ENCODE data around the gene ROR2. TPM values are rescaled to one million over a fixed set of nuclear protein-coding genes. Genes with fewer than 3 reads are reported as not detected.
A peak's percentile ranks its signal among the peaks of the same experiment; 100 is the strongest.

The ROR2 gene
- polyA plus RNA-seq, 3 donors: not detected

- no peaks in the 10 kb centered on the region for H3K79me2 ChIP-seq (ENCODE audit: insufficient read depth, low read length)
- no peak overlapping the region for H3K27ac ChIP-seq (ENCODE audit: low read depth in 1 of 2, low read length in 2 of 2)
- H3K9me3 ChIP-seq (replicated peaks in 1 of 2; ENCODE audit: control insufficient read depth in 1 of 2, insufficient read depth in 1 of 2, low read length in 2 of 2): no peaks in the 10 kb centered on the region
- no peak overlapping the region for H3K4me2 ChIP-seq (replicated peaks; ENCODE audit: extremely low read depth, low read length, poor library complexity, severe bottlenecking)
- peaks cover 2% of the 10 kb centered on the region in 2 donors for H3K27me3 ChIP-seq (ENCODE audit: control insufficient read depth in 2 of 2, insufficient read depth in 2 of 2, low read length in 2 of 2)
- Mint-ChIP-seq H3K27me3 (ENCODE audit: low read depth in 3 of 3) (peaks cover 4 to 14% (median 4%) of the 10 kb centered on the region in 3 donors), H3K27ac (peak overlapping the region in 1 of 7 donors; percentile 68), H3K4me1 (no peaks in the 10 kb centered on the region), H3K9me3 (peaks cover 0 to 5% (median 0%) of the 10 kb centered on the region in 7 donors), H3K36me3 (no peaks in the 10 kb centered on the region), H3K4me3 (no peak overlapping the region)
- 60% methylated on average over 1 of the region's 1 CpG for WGBS (ENCODE audit: insufficient coverage)
- no peaks in the 10 kb centered on the region for H4K20me1 ChIP-seq (ENCODE audit: insufficient read depth, low read length)
- no peaks in the 10 kb centered on the region for H3K4me1 ChIP-seq (ENCODE audit: control insufficient read depth in 1 of 2, insufficient read depth in 2 of 2, low read length in 2 of 2)
- intact Hi-C loops (cut with micrococcal nuclease): no loop called here
- no peak for DNase-seq
- H2AFZ ChIP-seq (ENCODE audit: insufficient read depth, low read depth, low read length, poor library complexity, severe bottlenecking): no peak overlapping the region
- H3K4me3 ChIP-seq (replicated peaks in 1 of 3; ENCODE audit: low read depth in 2 of 3, low read length in 3 of 3): no peak overlapping the region
- TF ChIP-seq, protein P1, sequence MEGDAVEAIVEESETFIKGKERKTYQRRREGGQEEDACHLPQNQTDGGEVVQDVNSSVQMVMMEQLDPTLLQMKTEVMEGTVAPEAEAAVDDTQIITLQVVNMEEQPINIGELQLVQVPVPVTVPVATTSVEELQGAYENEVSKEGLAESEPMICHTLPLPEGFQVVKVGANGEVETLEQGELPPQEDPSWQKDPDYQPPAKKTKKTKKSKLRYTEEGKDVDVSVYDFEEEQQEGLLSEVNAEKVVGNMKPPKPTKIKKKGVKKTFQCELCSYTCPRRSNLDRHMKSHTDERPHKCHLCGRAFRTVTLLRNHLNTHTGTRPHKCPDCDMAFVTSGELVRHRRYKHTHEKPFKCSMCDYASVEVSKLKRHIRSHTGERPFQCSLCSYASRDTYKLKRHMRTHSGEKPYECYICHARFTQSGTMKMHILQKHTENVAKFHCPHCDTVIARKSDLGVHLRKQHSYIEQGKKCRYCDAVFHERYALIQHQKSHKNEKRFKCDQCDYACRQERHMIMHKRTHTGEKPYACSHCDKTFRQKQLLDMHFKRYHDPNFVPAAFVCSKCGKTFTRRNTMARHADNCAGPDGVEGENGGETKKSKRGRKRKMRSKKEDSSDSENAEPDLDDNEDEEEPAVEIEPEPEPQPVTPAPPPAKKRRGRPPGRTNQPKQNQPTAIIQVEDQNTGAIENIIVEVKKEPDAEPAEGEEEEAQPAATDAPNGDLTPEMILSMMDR (IDR thresholded peaks at IDR 0.05): no peak
- H3K9ac ChIP-seq (ENCODE audit: insufficient read depth, low read length, poor library complexity, severe bottlenecking): no peak overlapping the region
- no peaks in the 10 kb centered on the region for H3K36me3 ChIP-seq (replicated peaks in 1 of 2; ENCODE audit: control insufficient read depth in 1 of 2, insufficient read depth in 2 of 2, low read length in 2 of 2)
These were observed 295.5 kb downstream of the ROR2 start for GRCh38 chr9:91654527-91654926.

DNA sequence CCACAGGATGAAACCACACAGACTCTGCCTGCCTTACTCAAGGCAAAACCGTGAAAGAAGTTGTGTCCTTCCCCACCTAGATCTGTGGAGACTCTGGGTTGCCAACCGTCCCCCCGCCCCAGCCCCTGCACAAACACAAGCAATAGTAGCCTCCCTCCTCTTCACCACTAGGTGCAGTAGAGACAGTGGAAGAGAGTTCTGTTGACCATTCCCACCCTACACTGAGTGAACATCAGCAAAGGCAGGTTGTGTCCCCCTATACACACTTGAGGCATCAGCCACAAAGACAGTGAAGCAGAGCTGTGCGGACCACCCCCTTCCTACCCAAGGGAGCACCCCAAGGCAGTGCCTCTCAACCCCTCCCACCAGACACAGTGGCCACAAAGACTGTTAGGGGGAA is 302.7 kb downstream of the ROR2 start:
- intact Hi-C loops (cut with micrococcal nuclease): no loop called here
- H3K4me1 Mint-ChIP-seq: no peaks in the 10 kb centered on the region
- no peaks in the 10 kb centered on the region for H3K79me2 ChIP-seq (ENCODE audit: insufficient read depth, low read length)
- no peak overlapping the region for H3K4me3 ChIP-seq (replicated peaks in 1 of 3; ENCODE audit: low read depth in 2 of 3, low read length in 3 of 3)
- H2AFZ ChIP-seq (ENCODE audit: insufficient read depth, low read depth, low read length, poor library complexity, severe bottlenecking): no peak overlapping the region
- H3K27me3 ChIP-seq (ENCODE audit: control insufficient read depth in 2 of 2, insufficient read depth in 2 of 2, low read length in 2 of 2): peaks cover 2% of the 10 kb centered on the region in 2 donors
- H3K9me3 Mint-ChIP-seq: peaks cover 0 to 4% (median 0%) of the 10 kb centered on the region in 7 donors
- H3K4me1 ChIP-seq (ENCODE audit: control insufficient read depth in 1 of 2, insufficient read depth in 2 of 2, low read length in 2 of 2): no peaks in the 10 kb centered on the region
- peaks cover 2 to 14% (median 8%) of the 10 kb centered on the region in 3 donors for H3K27me3 Mint-ChIP-seq (ENCODE audit: low read depth in 3 of 3)
- no peak overlapping the region for H3K27ac ChIP-seq (ENCODE audit: low read depth in 1 of 2, low read length in 2 of 2)
- H3K36me3 ChIP-seq (replicated peaks in 1 of 2; ENCODE audit: control insufficient read depth in 1 of 2, insufficient read depth in 2 of 2, low read length in 2 of 2): no peaks in the 10 kb centered on the region
- TF ChIP-seq, protein P1 (IDR thresholded peaks at IDR 0.05): no peak
- no peaks in the 10 kb centered on the region for H3K36me3 Mint-ChIP-seq
- no CpG with 5 or more reads among the region's 4 CpGs for WGBS (ENCODE audit: insufficient coverage)
- no peaks in the 10 kb centered on the region for H4K20me1 ChIP-seq (ENCODE audit: insufficient read depth, low read length)
- no peak overlapping the region for H3K9ac ChIP-seq (ENCODE audit: insufficient read depth, low read length, poor library complexity, severe bottlenecking)
- H3K4me3 Mint-ChIP-seq: no peak overlapping the region
- no peaks in the 10 kb centered on the region for H3K9me3 ChIP-seq (replicated peaks in 1 of 2; ENCODE audit: control insufficient read depth in 1 of 2, insufficient read depth in 1 of 2, low read length in 2 of 2)
- no peak for DNase-seq
- H3K4me2 ChIP-seq (replicated peaks; ENCODE audit: extremely low read depth, low read length, poor library complexity, severe bottlenecking): no peak overlapping the region
- H3K27ac Mint-ChIP-seq: peak overlapping the region in 1 of 7 donors; percentile 21
